Urinary bladder (tissue), 4 donors: ENCODE results near the gene EBF4. TPM values are rescaled to one million over a fixed set of nuclear protein-coding genes. Genes with fewer than 3 reads are reported as not detected.

Source experiments
- DNase-seq: peaks from one replicate; pipeline ENCODE4 v3.0.0-alpha.2; 2015; ENCODE audit errors: extremely low spot score
- H3K27ac ChIP-seq: one replicate; pipeline ENCODE4 v1.5.1; 2013; ENCODE audit warnings: low read depth, mild to moderate bottlenecking, moderate library complexity
- H3K36me3 ChIP-seq: one replicate; pipeline ENCODE4 v1.6.1; 2013; ENCODE audit warnings: mild to moderate bottlenecking, moderate library complexity; ENCODE audit not compliant: insufficient read depth
- H3K4me1 ChIP-seq: one replicate; pipeline ENCODE4 v1.6.1; 2013; ENCODE audit warnings: mild to moderate bottlenecking, moderate library complexity; ENCODE audit not compliant: insufficient read depth
- H3K4me3 ChIP-seq: one replicate; pipeline ENCODE4 v1.5.1; 2013; ENCODE audit warnings: low read depth, low read length
- WGBS: extraction: QIAGEN DNeasy Blood & Tissue Kit; methylation state at CpG from one replicate; pipeline ENCODE4 v1.1.7; 2013; 5-methylcytosine and 5-hydroxymethylcytosine counted together
- polyA plus RNA-seq: library from polyadenylated mRNA; stranded (reverse); fragments of 200-250 nt; gene quantifications from one replicate; pipeline ENCODE4 v1.2.3, GENCODE V29; 2013
- total RNA-seq: library from RNA; depleted of rRNA; stranded (reverse); fragments of >200 nt; gene quantifications from one replicate; pipeline ENCODE4 v1.2.3, GENCODE V29; 2014
- donor health status: healthy with polysubstance abuse.
- donor health status: healthy.

Gene EBF4
- total and polyA plus RNA-seq, 2 donors, result 9.3 to 28.9 TPM

- no peak for DNase-seq
- 87% methylated on average over 5 of the region's 5 CpGs for WGBS
- Histone ChIP-seq H3K36me3 (no peaks in the 10 kb centered on the region), H3K4me3 (no peak overlapping the region), H3K4me1 (no peaks in the 10 kb centered on the region), H3K27ac (no peak overlapping the region)
Measured at GRCh38 chr20:2699775-2700413, 7.3 kb downstream of the EBF4 start.

DNA sequence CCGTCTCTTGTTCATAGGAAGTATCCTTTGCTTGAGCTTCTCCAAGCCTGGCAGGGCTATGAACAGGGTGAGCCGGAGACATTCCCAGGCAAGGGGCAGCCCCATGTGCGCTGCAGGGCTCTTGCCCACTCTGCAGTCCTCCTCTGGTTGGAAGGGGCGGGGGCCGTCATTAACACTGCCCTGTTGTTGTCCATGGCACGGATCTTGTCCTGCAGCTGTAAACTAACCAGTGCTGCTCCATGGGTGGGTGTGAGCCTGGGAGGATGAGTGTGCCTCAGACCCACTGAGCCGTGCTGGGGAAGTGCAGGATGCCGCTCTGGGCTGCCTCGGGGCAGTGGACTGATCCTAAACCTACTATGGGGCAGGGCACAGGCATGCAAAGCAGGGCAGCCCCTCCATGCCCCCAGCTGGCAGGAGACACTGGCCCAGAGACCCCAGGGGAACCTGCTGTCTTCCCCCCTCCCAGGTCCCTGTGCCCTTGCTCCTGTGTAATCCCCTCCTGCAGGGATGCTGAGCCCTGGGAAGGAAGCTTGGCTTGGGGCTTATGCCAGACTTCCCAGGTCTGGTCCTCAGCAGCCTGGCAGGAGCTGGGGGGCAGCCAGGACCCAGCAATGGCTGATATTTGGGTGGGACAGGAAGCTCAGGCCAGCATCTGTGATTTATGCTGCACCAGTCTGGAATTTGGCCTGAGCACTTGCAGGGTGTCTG lies 8.5 kb downstream of the EBF4 start:
- no peak overlapping the region for H3K4me3 ChIP-seq
- WGBS, result 63% methylated on average over 9 of the region's 9 CpGs
- H3K4me1 ChIP-seq, result no peaks in the 10 kb centered on the region
- no peak overlapping the region for H3K27ac ChIP-seq
- H3K36me3 ChIP-seq, result no peaks in the 10 kb centered on the region
- DNase-seq, result no peak

DNA sequence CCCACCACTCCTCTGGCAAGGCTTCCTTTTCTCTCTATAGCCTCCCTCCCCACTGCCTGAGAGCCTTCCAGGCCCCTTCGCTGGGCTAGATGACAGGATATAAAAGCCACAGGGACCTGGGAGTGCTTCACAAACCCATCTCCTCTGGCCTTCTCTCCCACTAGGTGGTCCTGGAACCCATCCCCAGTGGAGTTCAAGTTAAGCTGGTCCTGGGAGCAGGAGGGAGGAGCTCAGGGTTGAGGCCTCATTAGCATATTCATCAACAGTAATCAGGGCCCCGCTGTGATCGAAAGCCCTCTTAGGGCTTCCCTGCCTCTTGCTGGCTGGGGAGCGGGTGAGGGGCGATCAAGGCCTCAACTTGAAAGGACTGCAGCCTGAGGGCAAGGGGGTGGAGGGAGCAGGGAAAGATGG lies 9.1 kb downstream of the EBF4 start:
- no peak overlapping the region for H3K27ac ChIP-seq
- H3K4me3 ChIP-seq, result no peak overlapping the region
- WGBS, result 72% methylated on average over 5 of the region's 5 CpGs
- DNase-seq, result no peak
- no peaks in the 10 kb centered on the region for H3K4me1 ChIP-seq
- H3K36me3 ChIP-seq, result no peaks in the 10 kb centered on the region

- DNase-seq, result no peak
- Histone ChIP-seq H3K4me1 (no peaks in the 10 kb centered on the region), H3K36me3 (no peaks in the 10 kb centered on the region), H3K4me3 (no peak overlapping the region), H3K27ac (no peak overlapping the region)
- 89% methylated on average over 8 of the region's 8 CpGs for WGBS
Measured at GRCh38 chr20:2703716-2704475, 11.3 kb downstream of the EBF4 start.

DNA sequence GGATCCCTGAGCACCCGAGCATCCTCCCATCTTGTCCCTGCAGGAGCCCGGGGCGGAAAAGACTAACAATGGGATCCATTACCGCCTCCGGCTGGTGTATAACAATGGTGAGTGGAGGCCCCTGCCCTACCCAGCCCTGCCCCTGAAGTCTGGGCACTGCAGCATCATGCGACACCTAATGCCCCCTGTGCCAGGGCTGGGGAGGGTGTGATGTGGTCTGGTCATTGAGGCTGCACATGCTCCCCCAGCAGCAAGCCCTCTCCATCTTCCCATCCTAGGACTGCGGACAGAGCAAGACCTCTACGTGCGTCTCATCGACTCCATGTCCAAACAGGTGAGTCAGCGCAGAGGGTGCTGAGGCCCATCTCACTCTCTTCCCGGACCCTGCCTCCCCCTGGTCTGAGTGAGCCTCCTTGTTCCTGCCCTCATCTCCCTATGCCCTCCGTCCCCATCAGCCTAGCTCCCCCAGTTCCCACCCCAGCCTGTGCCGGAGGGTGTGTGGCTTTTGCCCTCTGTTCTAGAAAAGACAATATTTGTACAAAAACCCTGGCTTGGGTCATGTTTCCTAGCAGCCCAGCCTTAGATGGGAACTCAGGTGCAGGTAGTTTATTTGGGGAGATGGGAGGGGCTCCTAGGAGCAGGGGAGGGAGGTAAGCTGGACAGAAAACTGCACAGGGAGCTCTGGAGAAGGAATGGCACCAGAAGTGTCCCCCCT lies 13.5 kb downstream of the EBF4 start:
- H3K4me1 ChIP-seq, result no peaks in the 10 kb centered on the region
- H3K36me3 ChIP-seq, result no peaks in the 10 kb centered on the region
- DNase-seq, result no peak
- WGBS, result 88% methylated on average over 14 of the region's 14 CpGs
- no peak overlapping the region for H3K4me3 ChIP-seq
- H3K27ac ChIP-seq, result no peak overlapping the region

GRCh38 chr20:2706688-2707352 lies 14.2 kb downstream of the EBF4 start:
- WGBS, result 81% methylated on average over 6 of the region's 6 CpGs
- no peaks in the 10 kb centered on the region for H3K4me1 ChIP-seq
- H3K36me3 ChIP-seq, result no peaks in the 10 kb centered on the region
- no peak for DNase-seq
- H3K27ac ChIP-seq, result no peak overlapping the region
- no peak overlapping the region for H3K4me3 ChIP-seq

GRCh38 chr20:2707353-2708072 lies 14.9 kb downstream of the EBF4 start:
- 80% methylated on average over 12 of the region's 12 CpGs for WGBS
- no peak overlapping the region for H3K27ac ChIP-seq

DNA sequence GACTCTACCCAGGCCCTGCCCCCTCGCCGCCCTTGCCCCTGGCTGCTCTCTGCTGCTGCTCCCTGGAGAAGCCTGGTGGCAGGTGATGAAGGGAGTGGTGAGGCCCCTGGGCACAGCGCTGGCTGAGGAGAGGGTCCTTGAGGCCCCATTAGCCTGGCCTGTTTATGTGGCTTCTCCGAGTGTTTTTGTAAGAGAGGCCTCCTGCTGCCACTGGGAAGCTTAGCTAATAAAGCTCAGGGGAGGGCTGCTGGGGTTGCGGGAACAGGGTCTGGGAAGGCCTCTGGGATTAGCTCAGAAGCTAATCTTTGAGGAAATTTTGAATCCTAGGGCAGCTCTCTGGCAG lies 15.5 kb downstream of the EBF4 start:
- Histone ChIP-seq H3K4me1 (no peaks in the 10 kb centered on the region), H3K4me3 (no peak overlapping the region), H3K27ac (no peak overlapping the region), H3K36me3 (no peaks in the 10 kb centered on the region)
- no peak for DNase-seq
- 84% methylated on average over 5 of the region's 5 CpGs for WGBS

More at GRCh38 chr20:2707353-2708072, 14.9 kb downstream of the EBF4 start:
- no peak for DNase-seq
- no peaks in the 10 kb centered on the region for H3K4me1 ChIP-seq
- no peaks in the 10 kb centered on the region for H3K36me3 ChIP-seq
- H3K4me3 ChIP-seq, result no peak overlapping the region

- WGBS, result 91% methylated on average over 9 of the region's 9 CpGs
- H3K4me1 ChIP-seq, result no peaks in the 10 kb centered on the region
- no peak overlapping the region for H3K27ac ChIP-seq
- no peak for DNase-seq
- H3K4me3 ChIP-seq, result no peak overlapping the region
- no peaks in the 10 kb centered on the region for H3K36me3 ChIP-seq
Measured at GRCh38 chr20:2708665-2709064, 16.1 kb downstream of the EBF4 start.

DNA sequence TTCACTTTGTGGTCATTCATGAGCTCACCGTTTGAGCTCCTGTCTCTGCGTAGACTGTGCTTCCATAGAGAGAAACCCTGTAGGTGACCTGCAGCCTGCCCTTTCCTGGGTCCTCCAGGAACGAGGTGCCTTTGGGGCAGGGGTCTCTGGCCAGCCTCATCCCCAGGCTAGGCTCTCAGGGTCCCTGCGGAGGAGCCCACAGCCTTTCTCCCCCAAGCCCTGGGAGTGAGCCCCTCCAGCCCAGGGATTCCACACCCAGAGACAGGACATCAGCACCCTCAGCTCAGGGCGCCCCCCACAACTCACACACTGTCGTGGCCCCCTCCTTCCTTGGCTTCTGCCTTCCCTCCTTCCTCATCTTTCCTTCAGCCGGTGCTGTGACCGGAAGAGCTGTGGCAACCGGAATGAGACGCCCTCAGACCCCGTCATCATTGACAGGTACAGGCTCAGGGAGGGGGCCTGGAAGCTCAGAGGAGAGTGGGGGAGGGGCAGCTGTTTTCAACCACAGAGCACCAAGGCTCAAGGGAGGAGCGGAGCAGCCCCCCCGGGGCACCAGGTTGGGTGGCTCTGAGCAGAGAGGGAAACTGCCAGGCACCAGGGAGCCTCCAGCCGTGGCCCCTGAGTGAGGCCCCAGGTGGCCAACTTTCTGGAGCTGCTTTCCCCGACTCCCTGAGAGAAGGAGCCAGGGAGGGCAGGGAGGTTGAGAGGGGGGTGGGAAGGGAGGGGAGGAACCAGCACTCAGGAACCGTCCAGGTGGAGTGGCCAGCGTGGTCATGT lies 16.8 kb downstream of the EBF4 start:
- Histone ChIP-seq H3K36me3 (no peaks in the 10 kb centered on the region), H3K4me3 (no peak overlapping the region), H3K27ac (no peak overlapping the region), H3K4me1 (no peaks in the 10 kb centered on the region)
- WGBS, result 67% methylated on average over 17 of the region's 17 CpGs
- no peak for DNase-seq

DNA sequence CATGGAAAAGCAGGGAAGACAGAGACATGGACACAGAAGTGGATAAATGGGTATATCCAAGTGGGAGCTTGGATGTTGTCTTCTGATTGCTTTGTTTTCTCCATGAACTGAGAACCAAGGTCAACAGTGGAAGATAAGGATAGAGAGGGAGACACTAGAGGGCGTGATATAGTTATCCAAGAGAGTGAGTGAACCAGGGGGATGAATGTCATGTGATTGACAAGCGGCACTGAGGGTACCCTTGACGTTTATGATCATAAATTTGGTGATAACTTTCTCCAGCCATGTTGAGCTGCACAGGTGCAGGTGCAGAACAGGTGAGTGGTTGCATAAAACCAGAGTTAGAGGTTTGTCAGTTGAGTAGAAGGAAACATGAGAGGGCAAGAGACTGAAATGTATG lies 20.7 kb downstream of the EBF4 start:
- no peaks in the 10 kb centered on the region for H3K36me3 ChIP-seq
- DNase-seq, result no peak
- 25% methylated on average over 3 of the region's 3 CpGs for WGBS
- H3K27ac ChIP-seq, result no peak overlapping the region
- no peak overlapping the region for H3K4me3 ChIP-seq
- no peaks in the 10 kb centered on the region for H3K4me1 ChIP-seq

DNA sequence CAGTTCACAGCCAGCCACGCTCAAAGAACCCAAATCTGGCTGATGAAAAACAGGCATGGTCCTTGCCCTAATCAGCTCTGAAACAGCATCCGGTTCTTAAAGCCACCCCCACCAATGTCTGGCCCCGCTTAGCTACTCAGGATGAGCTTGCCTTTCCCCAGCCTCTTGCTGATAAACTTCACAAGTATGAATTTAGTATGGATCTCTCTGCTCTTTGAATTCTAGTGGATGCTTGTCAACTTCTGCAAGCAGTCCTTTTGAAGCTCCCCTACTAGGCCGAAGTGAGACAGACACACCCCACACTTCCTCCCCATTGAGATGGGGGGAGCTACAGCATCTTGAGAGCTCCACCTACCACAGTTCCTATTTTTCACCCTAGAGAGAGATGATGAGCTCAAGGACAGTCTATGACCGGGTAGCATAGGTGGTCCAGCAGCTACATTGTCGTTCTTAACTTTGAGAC lies 36.7 kb downstream of the EBF4 start:
- WGBS, result 57% methylated on average over 6 of the region's 6 CpGs
- no peak for DNase-seq
- H3K36me3 ChIP-seq, result no peaks in the 10 kb centered on the region

More for the DNA sequence above, 36.7 kb downstream of the EBF4 start:
- H3K27ac ChIP-seq, result no peak overlapping the region
- H3K4me3 ChIP-seq, result no peak overlapping the region
- no peaks in the 10 kb centered on the region for H3K4me1 ChIP-seq
